Panc1 (cell line): ENCODE measurements around the gene FIGNL2. TPM values are rescaled to one million over a fixed set of nuclear protein-coding genes. Genes with fewer than 3 reads are reported as not detected.

ENCODE experiments used
- ATAC-seq: fragments of 200-7000 bp; cut with Tn5 transposase; 2 replicates; pipeline ENCODE4 v1.9.1; 2020; ENCODE audit warnings: mild to moderate bottlenecking, moderate library complexity
- BruUV-seq: library from RNA; stranded (reverse); fragments of 400-500 nt; replicated peaks from 2 replicates; lab custom pipeline; 2021; lab: Mats Ljungman, UMichigan
- CTCF ChIA-PET: fragments of 300-600 bp; sonication (Branson Sonifier 250); formaldehyde crosslinking; loops from one replicate; lab custom pipeline; 2022; ENCODE audit warnings: antibody characterized with exemption; lab: Charles Lee
- POLR2A ChIA-PET: fragments of 300-600 bp; sonication (Branson Sonifier 250); formaldehyde crosslinking; loops from one replicate; lab custom pipeline; 2022; ENCODE audit warnings: antibody characterized with exemption; lab: Charles Lee
- DNase-seq: peaks from one replicate; pipeline ENCODE4 v3.0.0-alpha.2; 2010; ENCODE audit warnings: low read depth, low spot score
- H3K27ac ChIP-seq: 2 replicates; pipeline ENCODE4 v1.5.1; 2011; ENCODE audit warnings: mild to moderate bottlenecking, low read length, inconsistent platforms
- H3K27me3 ChIP-seq: fragments of 200-500 bp; sonication (Bioruptor generic); 2 replicates; pipeline ENCODE4 v1.6.0; 2014; ENCODE audit warnings: low read length, inconsistent platforms; ENCODE audit not compliant: control insufficient read depth, insufficient read depth
- H3K36me3 ChIP-seq: fragments of 200-500 bp; sonication (Bioruptor generic); 2 replicates; pipeline ENCODE4 v1.5.1; 2014; ENCODE audit warnings: inconsistent platforms, mild to moderate bottlenecking, low read length, moderate library complexity; ENCODE audit not compliant: control insufficient read depth, insufficient read depth
- H3K4me1 ChIP-seq: 2 replicates; pipeline ENCODE4 v1.5.1; 2011; ENCODE audit warnings: inconsistent platforms, mild to moderate bottlenecking, low read length, moderate library complexity; ENCODE audit not compliant: control insufficient read depth, insufficient read depth
- H3K4me3 ChIP-seq, 2 experiments: 2 replicates each; pipeline ENCODE4 v1.5.1; 2011 to 2012; ENCODE audit warnings: low read depth in 2 of 2, low read length in 2 of 2, mild to moderate bottlenecking in 2 of 2, inconsistent platforms in 1 of 2, moderate library complexity in 1 of 2
- H3K9me3 ChIP-seq: fragments of 200-500 bp; sonication (Bioruptor generic); 2 replicates; pipeline ENCODE4 v1.5.1; 2014; ENCODE audit warnings: low read depth, mild to moderate bottlenecking, inconsistent platforms, low read length, moderate library complexity; ENCODE audit not compliant: control insufficient read depth, insufficient read depth
- POLR2AphosphoS5 ChIP-seq: IDR thresholded peaks from 2 replicates; pipeline ENCODE4 v1.6.1; 2012; ENCODE audit warnings: mild to moderate bottlenecking, low read depth, low read length, moderate library complexity
- SIN3A ChIP-seq: IDR thresholded peaks from 2 replicates; pipeline ENCODE4 v1.6.1; 2012; ENCODE audit warnings: low read depth, mild to moderate bottlenecking, low read length, moderate library complexity, borderline replicate concordance; ENCODE audit not compliant: insufficient read depth
- TCF7L2 ChIP-seq: IDR thresholded peaks from 2 replicates; pipeline ENCODE4 v1.6.1; 2011; ENCODE audit warnings: mild to moderate bottlenecking, low read depth, low read length, inconsistent platforms
- in situ Hi-C: cut with HindIII; loops from 2 replicates; pipeline ENCODE4 v1.10.0; 2016; ENCODE audit warnings: low sequenced_read_pairs, low pct_unique_long_range_greater_than_20kb
- intact Hi-C: fragments of 100-400 bp; cut with micrococcal nuclease; formaldehyde crosslinking; loops from one replicate; pipeline ENCODE4 v1.10.0; 2022; ENCODE audit not compliant: unreplicated experiment
- total RNA-seq: library from RNA; stranded (reverse); gene quantifications from one replicate; pipeline ENCODE4 v1.2.1, GENCODE V29; 2021; ENCODE audit not compliant: unreplicated experiment
- TF ChIP-seq, protein P1 (sequence below), 2 experiments: IDR thresholded peaks; 2 replicates each; pipeline ENCODE4 v1.6.1; 2011 to 2012; ENCODE audit warnings: low read depth in 2 of 2, control low read depth in 1 of 2, low read length in 1 of 2, mild to moderate bottlenecking in 1 of 2, moderate library complexity in 1 of 2; ENCODE audit not compliant: insufficient read depth in 1 of 2
- TF ChIP-seq, protein P2 (sequence below): fragments of 450-650 bp; IDR thresholded peaks from 2 replicates; pipeline ENCODE4 v1.5.1; 2017; ENCODE audit warnings: mild to moderate bottlenecking

FIGNL2 gene
- total RNA-seq, 1 experiment from 2014 or later = 0.23 TPM

DNA sequence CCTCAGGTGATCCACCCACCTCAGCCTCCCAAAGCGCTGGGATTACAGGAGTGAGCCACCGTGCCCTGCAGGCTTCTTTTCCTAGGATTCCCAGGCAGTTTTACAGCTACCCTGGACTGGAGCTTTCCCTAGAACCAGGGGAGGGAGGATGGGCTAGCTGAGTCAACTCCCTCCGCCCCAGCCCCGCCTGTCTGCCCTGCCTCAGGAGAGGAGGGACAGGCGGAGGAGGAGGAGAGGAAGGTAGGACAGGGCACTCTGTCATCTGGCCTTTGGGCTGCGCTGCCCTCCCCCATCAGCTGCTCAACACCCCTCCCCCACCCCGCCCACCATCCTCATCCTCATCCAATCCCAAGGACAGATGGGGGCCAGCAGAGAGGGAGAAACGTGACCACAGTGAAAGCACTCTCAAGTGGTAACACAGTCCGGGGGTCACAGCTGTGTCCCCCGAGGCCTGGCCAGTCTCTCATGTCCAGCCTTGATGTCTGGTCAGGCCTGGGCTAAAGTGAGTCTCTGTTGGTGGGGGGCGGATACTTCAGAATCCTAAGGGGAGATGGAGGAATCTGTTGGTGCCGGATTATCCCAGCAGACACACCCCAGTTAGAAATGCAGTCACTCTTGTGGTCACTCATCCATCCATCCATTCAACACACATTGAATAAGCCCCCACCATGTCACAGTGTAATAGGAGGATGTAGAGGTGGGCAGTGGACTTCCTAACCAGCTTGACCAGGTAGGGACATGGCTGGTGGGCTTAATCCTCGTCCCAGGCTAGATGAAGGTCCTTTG lies 12.3 kb downstream of the FIGNL2 start:
- intact Hi-C loops = no loop called here
- ATAC-seq = no peak

DNA sequence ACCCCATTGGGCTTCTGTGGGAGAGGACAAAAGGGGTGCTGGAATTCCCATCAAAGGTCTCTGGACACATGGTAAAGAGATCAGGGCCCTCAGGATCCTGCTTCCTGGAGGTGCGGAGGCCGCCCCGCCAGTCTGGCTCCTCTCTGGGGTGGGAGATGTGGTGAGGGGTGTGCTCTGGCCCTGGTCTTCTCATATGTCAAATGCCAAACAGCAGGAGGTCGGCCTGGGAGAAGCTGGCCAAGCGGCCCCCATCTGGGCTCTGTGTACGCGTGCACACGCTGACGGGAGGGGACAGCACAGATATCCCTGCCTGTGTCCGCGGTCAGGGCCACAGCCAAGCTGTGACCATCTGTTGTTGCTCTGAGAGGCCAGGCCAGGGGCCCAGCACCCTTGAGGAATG lies 14.1 kb downstream of the FIGNL2 start:
- Histone ChIP-seq H3K27me3 (peaks cover 3% of the 10 kb centered on the region; the same call in 1 of the 2 replicates), H3K9me3 (no peaks in the 10 kb centered on the region), H3K36me3 (no peaks in the 10 kb centered on the region), H3K4me3 (no peak overlapping the region), H3K27ac (no peak overlapping the region), H3K4me1 (no peaks in the 10 kb centered on the region)
- DNase-seq = no peak
- POLR2A ChIA-PET = no interaction called here
- BruUV-seq = no TSS peak
- TF ChIP-seq, protein P1, sequence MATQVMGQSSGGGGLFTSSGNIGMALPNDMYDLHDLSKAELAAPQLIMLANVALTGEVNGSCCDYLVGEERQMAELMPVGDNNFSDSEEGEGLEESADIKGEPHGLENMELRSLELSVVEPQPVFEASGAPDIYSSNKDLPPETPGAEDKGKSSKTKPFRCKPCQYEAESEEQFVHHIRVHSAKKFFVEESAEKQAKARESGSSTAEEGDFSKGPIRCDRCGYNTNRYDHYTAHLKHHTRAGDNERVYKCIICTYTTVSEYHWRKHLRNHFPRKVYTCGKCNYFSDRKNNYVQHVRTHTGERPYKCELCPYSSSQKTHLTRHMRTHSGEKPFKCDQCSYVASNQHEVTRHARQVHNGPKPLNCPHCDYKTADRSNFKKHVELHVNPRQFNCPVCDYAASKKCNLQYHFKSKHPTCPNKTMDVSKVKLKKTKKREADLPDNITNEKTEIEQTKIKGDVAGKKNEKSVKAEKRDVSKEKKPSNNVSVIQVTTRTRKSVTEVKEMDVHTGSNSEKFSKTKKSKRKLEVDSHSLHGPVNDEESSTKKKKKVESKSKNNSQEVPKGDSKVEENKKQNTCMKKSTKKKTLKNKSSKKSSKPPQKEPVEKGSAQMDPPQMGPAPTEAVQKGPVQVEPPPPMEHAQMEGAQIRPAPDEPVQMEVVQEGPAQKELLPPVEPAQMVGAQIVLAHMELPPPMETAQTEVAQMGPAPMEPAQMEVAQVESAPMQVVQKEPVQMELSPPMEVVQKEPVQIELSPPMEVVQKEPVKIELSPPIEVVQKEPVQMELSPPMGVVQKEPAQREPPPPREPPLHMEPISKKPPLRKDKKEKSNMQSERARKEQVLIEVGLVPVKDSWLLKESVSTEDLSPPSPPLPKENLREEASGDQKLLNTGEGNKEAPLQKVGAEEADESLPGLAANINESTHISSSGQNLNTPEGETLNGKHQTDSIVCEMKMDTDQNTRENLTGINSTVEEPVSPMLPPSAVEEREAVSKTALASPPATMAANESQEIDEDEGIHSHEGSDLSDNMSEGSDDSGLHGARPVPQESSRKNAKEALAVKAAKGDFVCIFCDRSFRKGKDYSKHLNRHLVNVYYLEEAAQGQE (IDR thresholded peaks at IDR 0.05; ENCODE audit: insufficient read depth in 1 of 2, low read depth in 2 of 2, low read length in 1 of 2) = no peak
- TF ChIP-seq, protein P2, sequence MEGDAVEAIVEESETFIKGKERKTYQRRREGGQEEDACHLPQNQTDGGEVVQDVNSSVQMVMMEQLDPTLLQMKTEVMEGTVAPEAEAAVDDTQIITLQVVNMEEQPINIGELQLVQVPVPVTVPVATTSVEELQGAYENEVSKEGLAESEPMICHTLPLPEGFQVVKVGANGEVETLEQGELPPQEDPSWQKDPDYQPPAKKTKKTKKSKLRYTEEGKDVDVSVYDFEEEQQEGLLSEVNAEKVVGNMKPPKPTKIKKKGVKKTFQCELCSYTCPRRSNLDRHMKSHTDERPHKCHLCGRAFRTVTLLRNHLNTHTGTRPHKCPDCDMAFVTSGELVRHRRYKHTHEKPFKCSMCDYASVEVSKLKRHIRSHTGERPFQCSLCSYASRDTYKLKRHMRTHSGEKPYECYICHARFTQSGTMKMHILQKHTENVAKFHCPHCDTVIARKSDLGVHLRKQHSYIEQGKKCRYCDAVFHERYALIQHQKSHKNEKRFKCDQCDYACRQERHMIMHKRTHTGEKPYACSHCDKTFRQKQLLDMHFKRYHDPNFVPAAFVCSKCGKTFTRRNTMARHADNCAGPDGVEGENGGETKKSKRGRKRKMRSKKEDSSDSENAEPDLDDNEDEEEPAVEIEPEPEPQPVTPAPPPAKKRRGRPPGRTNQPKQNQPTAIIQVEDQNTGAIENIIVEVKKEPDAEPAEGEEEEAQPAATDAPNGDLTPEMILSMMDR = no peak
- TF ChIP-seq POLR2AphosphoS5 (no peak), SIN3A (no peak), TCF7L2 (no peak)
- CTCF ChIA-PET = no interaction called here
- in situ Hi-C loops = no loop called here
- intact Hi-C loops = no loop called here
- ATAC-seq = no peak

More for the DNA sequence above, 12.3 kb downstream of the FIGNL2 start:
- POLR2A ChIA-PET = interaction anchor here (0.7 kb wide), 1 partner anchor 208 kb away, joined by 9 read pairs; no protein-coding TSS in a partner anchor
- no peaks in the 10 kb centered on the region for H3K4me1 ChIP-seq
- CTCF ChIA-PET = no interaction called here
- no peaks in the 10 kb centered on the region; the same call in 1 of the 2 replicates for H3K27me3 ChIP-seq
- no peak for DNase-seq
- H3K9me3 ChIP-seq = no peaks in the 10 kb centered on the region
- H3K4me3 ChIP-seq = no peak overlapping the region
- TF ChIP-seq, protein P2 = no peak
- TF ChIP-seq TCF7L2 (no peak), SIN3A (no peak), POLR2AphosphoS5 (no peak)
- TF ChIP-seq, protein P1 (IDR thresholded peaks at IDR 0.05; ENCODE audit: insufficient read depth in 1 of 2, low read depth in 2 of 2, low read length in 1 of 2) = no peak
- H3K27ac ChIP-seq = no peak overlapping the region
- no peaks in the 10 kb centered on the region for H3K36me3 ChIP-seq
- BruUV-seq = no TSS peak
- in situ Hi-C loops = no loop called here
